Tibial nerve (tissue), 4 donors: ENCODE measurements around the gene CYYR1.

Source experiments
- EP300 ChIP-seq, 2 donors: sonication (generic); formaldehyde crosslinking; IDR thresholded peaks; one replicate each; pipeline ENCODE4 v1.6.1; 2017; ENCODE audit warnings: antibody characterized with exemption in 2 of 2, mild to moderate bottlenecking in 1 of 2
- POLR2A ChIP-seq, 2 donors: fragments of 450-650 bp; IDR thresholded peaks; one replicate each; pipeline ENCODE4 v1.6.1; 2017; ENCODE audit warnings: antibody characterized with exemption in 2 of 2, mild to moderate bottlenecking in 2 of 2, moderate library complexity in 2 of 2
- TF ChIP-seq, protein P1 (sequence below), 5 experiments: fragments of 200-600 bp in 3 of 5; fragments of 450-650 bp in 2 of 5; sonication (generic) in 3 of 5; IDR thresholded peaks; one replicate each; pipeline ENCODE4 v1.5.1; 2016 to 2019; ENCODE audit warnings: antibody characterized with exemption in 5 of 5, mild to moderate bottlenecking in 3 of 5, moderate library complexity in 2 of 5

DNA sequence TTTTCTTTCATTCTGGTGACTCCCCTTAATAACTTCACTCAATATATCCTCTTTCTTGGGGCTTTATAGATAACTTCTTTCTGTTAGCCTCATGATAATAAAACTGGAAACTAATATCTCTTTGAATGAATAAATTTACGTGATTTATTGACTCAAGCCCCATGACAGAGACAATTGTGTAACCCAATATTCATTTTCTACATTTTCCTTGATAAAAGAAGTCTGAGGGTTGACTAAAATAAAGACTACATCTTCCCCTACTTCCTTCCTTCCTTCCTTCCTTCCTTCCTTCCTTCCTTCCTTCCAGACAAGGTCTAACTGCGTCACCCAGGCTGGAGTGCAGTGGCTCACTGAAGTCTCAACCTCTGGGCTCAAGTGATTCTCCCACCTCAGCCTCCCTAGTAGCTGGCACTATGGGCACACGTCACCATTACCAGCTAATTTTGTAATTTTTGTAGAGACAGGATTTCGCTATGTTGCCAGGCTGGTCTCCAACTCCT lies 85.1 kb downstream of the CYYR1 start:
- TF ChIP-seq, protein P1, sequence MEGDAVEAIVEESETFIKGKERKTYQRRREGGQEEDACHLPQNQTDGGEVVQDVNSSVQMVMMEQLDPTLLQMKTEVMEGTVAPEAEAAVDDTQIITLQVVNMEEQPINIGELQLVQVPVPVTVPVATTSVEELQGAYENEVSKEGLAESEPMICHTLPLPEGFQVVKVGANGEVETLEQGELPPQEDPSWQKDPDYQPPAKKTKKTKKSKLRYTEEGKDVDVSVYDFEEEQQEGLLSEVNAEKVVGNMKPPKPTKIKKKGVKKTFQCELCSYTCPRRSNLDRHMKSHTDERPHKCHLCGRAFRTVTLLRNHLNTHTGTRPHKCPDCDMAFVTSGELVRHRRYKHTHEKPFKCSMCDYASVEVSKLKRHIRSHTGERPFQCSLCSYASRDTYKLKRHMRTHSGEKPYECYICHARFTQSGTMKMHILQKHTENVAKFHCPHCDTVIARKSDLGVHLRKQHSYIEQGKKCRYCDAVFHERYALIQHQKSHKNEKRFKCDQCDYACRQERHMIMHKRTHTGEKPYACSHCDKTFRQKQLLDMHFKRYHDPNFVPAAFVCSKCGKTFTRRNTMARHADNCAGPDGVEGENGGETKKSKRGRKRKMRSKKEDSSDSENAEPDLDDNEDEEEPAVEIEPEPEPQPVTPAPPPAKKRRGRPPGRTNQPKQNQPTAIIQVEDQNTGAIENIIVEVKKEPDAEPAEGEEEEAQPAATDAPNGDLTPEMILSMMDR (IDR thresholded peaks at IDR 0.05): no peak
- TF ChIP-seq POLR2A (IDR thresholded peaks at IDR 0.05): no peak
- TF ChIP-seq EP300 (IDR thresholded peaks at IDR 0.05): no peak
